ENCODE data around the gene BTG1. TPM values are rescaled to one million over a fixed set of nuclear protein-coding genes. Genes with fewer than 3 reads are reported as not detected.

BTG1 gene
- total and polyA plus RNA-seq, 2 experiments from 2014 or later = 61.2 to 219 TPM

GRCh38 chr12:92107094-92107493, 38.6 kb downstream of the BTG1 start:
- Histone ChIP-seq H3K4me1 (ENCODE audit: low read depth) (peaks cover 36% of the 10 kb centered on the region), H3K27ac (peak overlapping the region; percentile 87), H3K9me3 (ENCODE audit: low read depth) (no peaks in the 10 kb centered on the region), H3K4me3 (no peak overlapping the region), H3K36me3 (no peaks in the 10 kb centered on the region), H3K27me3 (no peaks in the 10 kb centered on the region)
- TF ChIP-seq CTCF (IDR thresholded peaks at IDR 0.05; ENCODE audit: low read depth, low read length) = no peak
- no peak for DNase-seq (ENCODE audit: low read depth in 1 of 2, low spot score in 1 of 2)

GRCh38 chr12:92105676-92106075, 40.0 kb downstream of the BTG1 start:
- H3K4me1 ChIP-seq (ENCODE audit: low read depth) = peaks cover 36% of the 10 kb centered on the region
- no peaks in the 10 kb centered on the region for H3K9me3 ChIP-seq (ENCODE audit: low read depth)
- H3K27me3 ChIP-seq = no peaks in the 10 kb centered on the region
- DNase-seq (ENCODE audit: low read depth in 1 of 2, low spot score in 1 of 2) = no peak
- no peak for TF ChIP-seq CTCF (IDR thresholded peaks at IDR 0.05; ENCODE audit: low read depth, low read length)
- no peak overlapping the region for H3K4me3 ChIP-seq
- H3K36me3 ChIP-seq = no peaks in the 10 kb centered on the region
- peak overlapping the region; percentile 87 for H3K27ac ChIP-seq

- no peaks in the 10 kb centered on the region for H3K36me3 ChIP-seq
- no peak overlapping the region for H3K4me3 ChIP-seq
- peaks cover 30% of the 10 kb centered on the region for H3K4me1 ChIP-seq (ENCODE audit: low read depth)
- no peaks in the 10 kb centered on the region for H3K9me3 ChIP-seq (ENCODE audit: low read depth)
- H3K27ac ChIP-seq = no peak overlapping the region
- no peak for TF ChIP-seq CTCF (IDR thresholded peaks at IDR 0.05; ENCODE audit: low read depth, low read length)
- no peak for DNase-seq (ENCODE audit: low read depth in 1 of 2, low spot score in 1 of 2)
- H3K27me3 ChIP-seq = no peaks in the 10 kb centered on the region
Observed at GRCh38 chr12:92105110-92105509, 40.5 kb downstream of the BTG1 start.

GRCh38 chr12:92102606-92103005, 43.0 kb downstream of the BTG1 start:
- TF ChIP-seq CTCF (IDR thresholded peaks at IDR 0.05; ENCODE audit: low read depth, low read length) = no peak
- Histone ChIP-seq H3K36me3 (no peaks in the 10 kb centered on the region), H3K9me3 (ENCODE audit: low read depth) (no peaks in the 10 kb centered on the region), H3K4me1 (ENCODE audit: low read depth) (peaks cover 11% of the 10 kb centered on the region), H3K27ac (no peak overlapping the region), H3K4me3 (no peak overlapping the region), H3K27me3 (no peaks in the 10 kb centered on the region)
- no peak for DNase-seq (ENCODE audit: low read depth in 1 of 2, low spot score in 1 of 2)

GRCh38 chr12:92098594-92099380, 46.9 kb downstream of the BTG1 start:
- H3K4me3 ChIP-seq = no peak overlapping the region

More at GRCh38 chr12:92098594-92099380, 46.9 kb downstream of the BTG1 start:
- TF ChIP-seq CTCF (IDR thresholded peaks at IDR 0.05; ENCODE audit: low read depth, low read length) = no peak
- H3K27ac ChIP-seq = no peak overlapping the region
- H3K9me3 ChIP-seq (ENCODE audit: low read depth) = no peaks in the 10 kb centered on the region
- no peaks in the 10 kb centered on the region for H3K4me1 ChIP-seq (ENCODE audit: low read depth)
- H3K27me3 ChIP-seq = no peaks in the 10 kb centered on the region
- DNase-seq (ENCODE audit: low read depth in 1 of 2, low spot score in 1 of 2) = no peak
- H3K36me3 ChIP-seq = no peaks in the 10 kb centered on the region
